Measurements from ENCODE around the gene RNF180.

RNF180 gene

GRCh38 chr5:64315778-64316177 is 150.1 kb downstream of the RNF180 start:
- in situ Hi-C loops (cut with MboI; ENCODE audit: low pct_unique_long_range_greater_than_20kb, low sequenced_read_pairs, unreplicated experiment) = no loop called here
- DNase-seq (ENCODE audit: low spot score) = no peak
- no peak for TF ChIP-seq CTCF (IDR thresholded peaks at IDR 0.05; ENCODE audit: extremely low read depth, insufficient read depth, missing control alignments)

- in situ Hi-C loops (cut with MboI; ENCODE audit: low pct_unique_long_range_greater_than_20kb, low sequenced_read_pairs, unreplicated experiment) = no loop called here
- DNase-seq (ENCODE audit: low spot score) = no peak
- TF ChIP-seq CTCF (IDR thresholded peaks at IDR 0.05; ENCODE audit: extremely low read depth, insufficient read depth, missing control alignments) = no peak
Observed at GRCh38 chr5:64318175-64318574, 152.5 kb downstream of the RNF180 start.

- in situ Hi-C loops (cut with MboI; ENCODE audit: low pct_unique_long_range_greater_than_20kb, low sequenced_read_pairs, unreplicated experiment) = no loop called here
Observed at GRCh38 chr5:64323591-64323990, 157.9 kb downstream of the RNF180 start.

GRCh38 chr5:64330728-64331231 is 165.1 kb downstream of the RNF180 start:
- no peak for TF ChIP-seq CTCF (IDR thresholded peaks at IDR 0.05; ENCODE audit: extremely low read depth, insufficient read depth, missing control alignments)
- no peak for DNase-seq (ENCODE audit: low spot score)
- in situ Hi-C loops (cut with MboI; ENCODE audit: low pct_unique_long_range_greater_than_20kb, low sequenced_read_pairs, unreplicated experiment) = no loop called here

More at GRCh38 chr5:64323591-64323990, 157.9 kb downstream of the RNF180 start:
- DNase-seq (ENCODE audit: low spot score) = no peak
- no peak for TF ChIP-seq CTCF (IDR thresholded peaks at IDR 0.05; ENCODE audit: extremely low read depth, insufficient read depth, missing control alignments)

- in situ Hi-C loops (cut with MboI; ENCODE audit: low pct_unique_long_range_greater_than_20kb, low sequenced_read_pairs, unreplicated experiment) = no loop called here
- DNase-seq (ENCODE audit: low spot score) = no peak
- TF ChIP-seq CTCF (IDR thresholded peaks at IDR 0.05; ENCODE audit: extremely low read depth, insufficient read depth, missing control alignments) = no peak
Observed at GRCh38 chr5:64331597-64332277, 166.1 kb downstream of the RNF180 start.

- TF ChIP-seq CTCF (IDR thresholded peaks at IDR 0.05; ENCODE audit: extremely low read depth, insufficient read depth, missing control alignments) = no peak
- in situ Hi-C loops (cut with MboI; ENCODE audit: low pct_unique_long_range_greater_than_20kb, low sequenced_read_pairs, unreplicated experiment) = no loop called here
- DNase-seq (ENCODE audit: low spot score) = no peak
Observed at GRCh38 chr5:64333886-64334285, 168.2 kb downstream of the RNF180 start.

All from GM13977 (cell line).